SU-DHL-6 (cell line): ENCODE measurements around the gene GNL3.

ENCODE experiments used
- CTCF ChIP-seq: fragments of 200-600 bp; sonication (generic); IDR thresholded peaks from one replicate; pipeline ENCODE4 v1.5.1; 2017; ENCODE audit warnings: antibody characterized with exemption, mild to moderate bottlenecking, low read length, moderate library complexity; ENCODE audit not compliant: insufficient read depth, poor library complexity, severe bottlenecking
- EZH2phosphoT487 ChIP-seq: fragments of 200-600 bp; sonication (generic), shearing (Covaris generic); conservative IDR thresholded peaks from 2 replicates; pipeline ENCODE4 v1.6.1; 2018; ENCODE audit warnings: mild to moderate bottlenecking, antibody characterized with exemption, low read length, moderate library complexity, mixed read lengths

- TF ChIP-seq CTCF, result no peak
- TF ChIP-seq EZH2phosphoT487, result no peak
Observed at GRCh38 chr3:52671676-52672075, 14.2 kb upstream of the GNL3 start.
